GM15510 (cell line): ENCODE data around the gene CCDC61.

Experiments used
- POLR2A ChIP-seq: IDR thresholded peaks from 3 replicates; pipeline ENCODE4 v1.6.1; 2011; ENCODE audit warnings: borderline replicate concordance; ENCODE audit not compliant: insufficient read length; ENCODE audit errors: extremely low read depth

CCDC61 gene, protein sequence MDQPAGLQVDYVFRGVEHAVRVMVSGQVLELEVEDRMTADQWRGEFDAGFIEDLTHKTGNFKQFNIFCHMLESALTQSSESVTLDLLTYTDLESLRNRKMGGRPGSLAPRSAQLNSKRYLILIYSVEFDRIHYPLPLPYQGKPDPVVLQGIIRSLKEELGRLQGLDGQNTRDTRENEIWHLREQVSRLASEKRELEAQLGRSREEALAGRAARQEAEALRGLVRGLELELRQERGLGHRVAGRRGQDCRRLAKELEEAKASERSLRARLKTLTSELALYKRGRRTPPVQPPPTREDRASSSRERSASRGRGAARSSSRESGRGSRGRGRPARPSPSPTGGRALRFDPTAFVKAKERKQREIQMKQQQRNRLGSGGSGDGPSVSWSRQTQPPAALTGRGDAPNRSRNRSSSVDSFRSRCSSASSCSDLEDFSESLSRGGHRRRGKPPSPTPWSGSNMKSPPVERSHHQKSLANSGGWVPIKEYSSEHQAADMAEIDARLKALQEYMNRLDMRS

DNA sequence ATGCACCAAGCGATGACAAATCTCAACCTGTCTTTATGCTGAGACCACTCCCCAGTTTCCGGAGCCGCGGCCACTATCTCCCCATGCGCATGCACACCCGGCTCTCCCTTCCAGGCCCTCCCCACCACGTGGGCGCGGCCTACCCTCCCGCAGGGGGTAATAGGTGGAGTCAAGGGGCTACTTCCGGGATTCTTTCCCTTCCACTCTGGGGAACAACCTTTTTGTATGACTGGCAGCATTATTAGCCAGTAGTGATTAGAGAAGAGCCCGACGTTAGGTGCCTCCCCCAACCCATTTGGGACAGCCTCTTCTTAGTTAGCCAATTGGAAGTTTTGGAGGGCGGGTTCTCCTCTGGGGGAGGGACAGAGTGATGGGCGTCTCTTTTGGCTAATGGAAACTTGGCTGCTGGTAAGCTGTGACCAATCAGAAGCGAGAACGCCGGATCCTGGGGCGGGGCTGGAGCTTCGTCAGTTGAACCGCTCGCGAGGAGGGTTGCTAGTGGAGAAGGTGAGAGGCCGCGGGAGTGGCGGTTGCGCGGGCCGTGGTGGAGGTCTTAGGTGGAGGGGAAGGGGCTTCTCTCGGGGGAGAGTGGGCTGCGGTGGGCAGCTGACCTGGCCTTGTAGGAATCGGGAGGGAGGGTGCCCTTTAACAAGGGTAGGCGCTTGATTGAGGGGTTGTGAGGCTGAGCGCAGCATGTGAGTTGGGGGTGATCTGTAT lies at the start of gene CCDC61:
TSS of gene CCDC61 (plus strand) at position 470 of the 717 bp plus-strand sequence. CDS start 7,552 bp downstream, outside the sequence.
- peak; percentile 69 for TF ChIP-seq POLR2A

DNA sequence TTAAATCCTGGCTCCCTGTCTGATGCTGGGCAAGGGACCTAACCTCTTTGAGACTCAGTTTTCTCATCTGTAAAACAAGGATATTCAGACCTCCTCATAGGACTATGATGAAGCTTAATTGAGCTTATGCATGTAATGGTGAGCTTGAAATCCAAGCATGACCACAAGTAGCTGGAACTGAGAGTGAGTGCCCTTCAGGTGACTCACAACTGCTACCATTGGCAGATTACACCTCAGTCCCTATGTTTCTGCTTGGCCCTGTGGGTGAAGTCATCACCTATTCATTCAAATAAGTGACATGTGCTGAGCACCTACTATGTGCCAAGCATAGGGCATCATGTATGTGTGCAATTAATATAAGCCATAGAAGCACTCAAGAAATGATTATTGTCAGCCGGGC lies 47.3 kb upstream of the CCDC61 start:
- no peak for TF ChIP-seq POLR2A

DNA sequence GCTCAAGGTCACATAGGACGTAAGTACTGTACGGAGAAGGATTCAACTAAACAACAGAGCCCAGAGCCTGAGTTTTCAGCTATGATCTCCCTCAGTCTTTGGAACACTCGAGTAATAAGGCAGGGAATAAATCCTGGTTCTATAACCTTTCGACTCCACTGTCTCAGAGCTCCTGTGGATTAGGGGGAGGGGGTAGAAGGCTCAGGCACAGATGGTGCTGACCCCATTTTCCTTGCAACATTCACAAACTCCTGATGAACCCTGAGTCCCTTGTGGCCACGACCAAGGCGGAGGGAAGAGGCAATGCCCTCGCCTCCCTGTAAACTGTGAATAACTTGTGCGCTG lies 43.0 kb upstream of the CCDC61 start:
- TF ChIP-seq POLR2A, result no peak

DNA sequence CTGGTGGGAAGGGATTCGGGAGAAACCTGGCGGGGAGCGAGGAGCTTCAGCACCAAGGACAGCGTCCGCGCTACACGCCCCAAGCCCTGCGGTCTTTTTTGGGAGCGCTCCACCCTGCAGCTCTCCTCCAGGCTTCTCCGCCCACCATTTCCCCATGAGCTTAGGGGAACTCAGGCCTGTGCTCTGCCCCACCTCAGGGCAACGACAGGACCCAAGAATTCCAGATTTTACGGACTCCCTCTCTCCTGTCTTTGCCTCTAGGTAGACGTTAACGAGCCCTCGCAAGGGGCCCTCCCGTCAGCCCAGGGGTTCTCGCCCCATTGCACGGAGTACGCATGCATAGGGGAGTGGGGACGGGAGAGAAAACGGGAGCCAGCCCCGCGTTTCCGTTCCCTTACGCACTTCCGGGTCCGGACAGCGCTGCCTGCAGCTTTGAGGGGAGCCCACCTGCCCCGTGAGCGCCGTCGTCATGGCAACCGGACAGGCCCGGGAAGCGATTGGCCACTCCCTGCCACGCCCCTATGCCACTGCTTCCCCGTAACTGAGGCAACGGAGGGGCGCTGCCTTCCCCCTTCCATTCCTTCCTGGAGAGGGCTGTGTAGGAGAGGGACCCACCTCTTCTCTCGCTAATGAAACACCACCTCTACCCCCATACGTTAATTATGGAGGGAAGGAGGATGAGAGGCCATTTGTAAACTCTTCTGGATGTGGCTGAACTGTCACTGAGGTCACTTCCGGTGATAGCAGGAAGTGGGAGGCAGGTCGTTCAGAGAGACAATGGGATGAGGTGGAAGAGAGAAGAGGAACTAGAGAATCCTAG lies 42.4 kb upstream of the CCDC61 start:
- no peak for TF ChIP-seq POLR2A

DNA sequence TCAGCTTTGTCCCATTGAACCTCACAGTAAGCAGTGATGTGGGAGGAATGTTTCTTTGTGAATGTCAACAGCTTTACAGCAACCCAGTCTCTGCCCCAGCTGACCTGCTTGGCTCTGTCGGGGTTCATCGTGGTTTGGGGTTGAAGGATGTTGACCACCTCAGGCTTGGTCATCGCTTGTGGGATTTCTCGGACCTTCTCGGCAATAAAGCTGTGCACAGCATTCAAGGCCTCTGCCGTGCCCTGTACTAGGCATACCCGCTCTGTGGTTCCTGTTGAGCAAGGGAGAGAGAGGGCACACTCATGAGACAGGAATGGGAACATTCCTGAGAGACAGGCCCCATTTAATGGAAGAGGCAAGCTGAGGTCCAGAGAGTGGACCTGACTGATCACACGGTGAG lies 41.6 kb upstream of the CCDC61 start:
- TF ChIP-seq POLR2A, result no peak

DNA sequence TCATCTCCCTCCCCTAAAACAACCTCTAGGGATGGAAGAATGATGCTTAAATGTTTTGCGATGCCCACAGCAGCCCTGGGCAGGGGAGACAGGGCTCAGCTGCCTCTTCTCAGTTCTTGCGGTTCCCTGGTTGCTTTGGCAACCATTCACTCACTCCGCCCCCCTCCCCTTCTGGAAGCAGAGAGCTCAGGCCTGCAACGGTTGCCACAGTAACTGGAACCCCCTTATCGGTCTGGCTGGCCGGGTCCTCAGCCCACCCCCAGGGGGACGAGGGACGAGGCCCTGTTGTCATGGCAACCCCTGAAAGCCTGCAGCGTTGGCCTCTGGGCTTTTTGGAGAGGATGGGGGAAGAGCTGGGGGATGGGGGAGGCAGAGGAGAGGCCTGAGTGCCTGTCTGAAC lies 41.1 kb upstream of the CCDC61 start:
- no peak for TF ChIP-seq POLR2A

DNA sequence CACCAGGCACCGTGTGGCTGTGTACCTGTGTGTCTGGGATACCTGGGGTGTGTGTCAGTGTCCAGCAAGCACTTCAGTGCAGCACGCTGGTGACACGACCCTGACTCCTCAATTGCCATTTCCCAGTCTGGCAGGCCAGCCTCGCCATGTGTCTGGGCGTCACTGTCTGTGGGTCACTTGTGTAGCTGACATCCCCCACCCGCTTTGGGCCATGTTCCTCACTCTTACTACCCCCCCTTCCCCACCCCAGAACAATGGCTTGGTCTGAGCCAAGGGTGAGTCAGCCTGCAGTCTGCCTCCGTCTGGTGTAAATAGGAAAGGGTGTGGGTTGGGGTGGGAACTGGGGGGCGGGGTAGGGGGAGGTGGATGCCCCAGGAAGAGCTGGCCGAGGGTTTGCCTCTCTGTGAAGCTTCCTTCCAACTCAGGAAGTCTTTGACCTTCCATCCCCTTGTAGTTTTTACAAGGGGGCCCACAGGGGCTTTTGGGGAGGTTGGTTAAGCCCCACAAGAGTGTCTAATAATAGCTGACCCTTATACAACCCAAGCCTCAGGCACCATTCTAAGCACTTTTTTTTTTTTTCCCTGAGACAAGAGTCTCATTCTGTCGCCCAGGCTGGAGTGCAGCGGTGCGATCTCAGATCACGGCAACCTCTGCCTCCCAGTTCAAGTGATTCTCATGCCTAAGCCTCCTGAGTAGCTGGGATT lies 39.2 kb upstream of the CCDC61 start:
- no peak for TF ChIP-seq POLR2A

DNA sequence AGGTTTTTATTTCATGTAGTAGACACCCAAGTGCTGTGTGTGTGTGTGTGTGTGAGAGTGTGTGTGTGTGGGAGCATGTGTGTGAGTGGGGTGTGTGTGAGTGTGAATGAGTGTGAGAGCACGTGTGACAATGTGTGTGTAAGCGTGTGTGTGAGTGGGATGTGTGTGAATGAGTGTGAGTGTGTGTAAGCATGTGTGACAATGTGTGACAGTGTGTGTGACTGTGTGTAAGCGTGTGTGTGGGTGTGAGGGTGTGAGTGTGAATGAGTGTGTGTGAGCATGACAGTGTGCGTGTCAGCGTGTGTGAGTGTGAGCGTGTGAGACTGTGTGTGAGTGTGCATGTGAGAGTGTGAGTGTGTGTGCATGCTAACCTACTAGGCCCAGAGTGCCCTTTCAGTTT lies 36.9 kb upstream of the CCDC61 start:
- no peak for TF ChIP-seq POLR2A

DNA sequence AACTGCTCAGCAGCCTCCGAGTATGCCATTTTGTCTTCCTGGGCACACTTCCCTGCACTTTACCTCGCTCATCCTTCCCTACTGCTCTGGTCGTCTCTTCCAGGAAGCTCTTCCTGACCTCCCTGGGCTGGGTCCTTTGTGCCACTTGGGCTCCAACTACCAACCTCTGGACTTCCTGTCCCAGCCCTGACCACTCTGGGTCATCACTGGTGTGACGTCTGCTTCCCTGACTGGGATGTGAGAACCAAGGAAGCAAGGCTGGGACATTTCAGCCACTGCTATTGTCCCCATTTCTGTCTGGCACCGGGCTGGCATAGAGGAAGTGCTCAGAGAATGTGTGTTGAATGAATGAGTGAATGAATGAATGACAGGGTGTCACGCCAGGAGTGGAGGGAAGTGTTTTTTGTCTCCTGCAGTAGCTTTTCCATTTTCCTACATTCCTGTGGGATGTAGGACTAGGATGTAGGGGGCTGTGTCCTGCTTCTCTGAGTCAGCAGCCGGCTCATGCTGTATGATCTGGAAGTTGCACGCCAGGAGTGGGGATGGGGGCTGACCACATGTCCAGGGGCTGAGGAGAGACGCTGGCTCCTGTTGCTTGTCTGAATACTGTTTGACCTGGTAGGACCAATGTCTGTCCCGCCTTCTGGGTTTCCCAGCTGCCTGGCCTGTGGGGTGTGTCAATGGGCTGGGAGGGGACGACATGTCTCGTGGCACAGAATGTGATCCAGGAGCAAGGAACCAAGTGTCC lies 36.3 kb upstream of the CCDC61 start:
- TF ChIP-seq POLR2A, result no peak

DNA sequence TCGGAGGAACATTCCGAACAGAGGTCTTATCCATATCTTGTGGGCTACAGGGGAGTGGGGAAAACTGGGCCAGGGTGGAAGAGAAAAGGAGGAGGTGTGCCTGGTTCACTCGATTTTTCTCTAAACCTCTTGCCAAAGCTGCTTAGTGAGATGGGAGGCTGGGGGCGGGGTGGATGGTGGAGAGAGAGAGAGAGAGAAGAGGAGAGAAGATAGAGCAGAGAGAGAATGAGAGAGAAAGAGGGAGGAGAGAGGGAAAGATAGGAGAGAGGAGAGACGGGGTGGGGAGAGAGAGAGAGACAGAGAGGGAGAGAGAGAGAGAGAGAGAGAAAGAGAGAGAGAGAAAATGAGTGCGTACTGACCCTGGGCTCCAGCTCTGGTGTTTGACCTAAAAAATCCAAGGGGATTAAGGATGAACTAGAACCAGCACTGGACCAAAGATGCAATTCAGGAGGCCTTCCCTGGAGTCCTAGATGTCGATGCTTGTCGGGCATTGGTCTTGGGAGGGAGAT lies 35.7 kb upstream of the CCDC61 start:
- no peak for TF ChIP-seq POLR2A

DNA sequence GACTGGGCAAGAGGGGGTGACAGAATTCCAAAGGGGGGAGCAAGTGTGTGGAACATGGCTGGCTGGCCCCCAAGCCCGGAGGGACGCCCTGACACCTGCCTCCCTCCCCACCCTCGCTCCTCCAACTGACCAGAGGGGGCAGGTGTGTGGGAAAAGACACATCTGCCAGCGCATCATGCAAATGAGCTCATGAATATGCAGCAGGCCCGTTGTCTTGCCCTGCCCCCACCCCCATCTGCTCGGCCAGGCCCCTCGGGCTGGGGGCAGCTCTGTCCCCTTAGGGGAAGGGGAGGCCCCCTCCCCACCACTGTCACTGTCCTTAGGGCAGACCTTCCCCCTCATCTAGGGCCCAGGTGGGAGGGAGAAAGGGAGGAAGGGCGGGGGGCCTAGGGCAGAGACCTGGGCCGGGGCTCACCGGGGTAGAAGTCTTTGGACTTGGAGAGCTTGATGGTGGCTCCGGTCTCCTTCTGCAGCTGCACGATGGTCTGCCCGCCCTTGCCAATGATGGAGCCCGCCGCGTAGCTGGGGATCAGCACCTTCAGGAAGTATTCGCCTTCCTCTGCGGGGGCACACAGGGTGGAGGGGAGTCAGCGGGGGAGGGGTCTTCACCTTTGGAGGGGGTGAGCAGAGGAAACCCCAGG lies 34.6 kb upstream of the CCDC61 start:
- TF ChIP-seq POLR2A, result no peak

DNA sequence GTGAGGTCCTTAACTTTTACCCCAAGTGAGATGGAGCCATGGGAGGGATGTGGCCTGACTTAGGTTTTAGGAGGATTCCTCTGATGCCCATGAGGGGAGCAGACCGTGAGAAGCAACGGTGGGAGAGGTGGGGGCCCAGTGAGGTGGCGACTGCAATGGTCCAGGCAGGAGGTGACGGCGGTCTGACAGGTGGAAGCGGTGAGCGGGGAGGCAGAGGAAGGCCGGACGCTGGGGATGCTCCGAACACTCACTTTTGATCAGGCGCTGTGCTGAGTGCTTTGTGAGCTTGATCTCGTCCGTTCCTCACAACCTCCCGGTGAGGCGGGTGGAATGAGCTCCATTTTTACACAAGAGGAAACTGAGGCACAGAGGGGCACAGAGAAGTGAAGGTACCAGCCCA lies 33.2 kb upstream of the CCDC61 start:
- no peak for TF ChIP-seq POLR2A

DNA sequence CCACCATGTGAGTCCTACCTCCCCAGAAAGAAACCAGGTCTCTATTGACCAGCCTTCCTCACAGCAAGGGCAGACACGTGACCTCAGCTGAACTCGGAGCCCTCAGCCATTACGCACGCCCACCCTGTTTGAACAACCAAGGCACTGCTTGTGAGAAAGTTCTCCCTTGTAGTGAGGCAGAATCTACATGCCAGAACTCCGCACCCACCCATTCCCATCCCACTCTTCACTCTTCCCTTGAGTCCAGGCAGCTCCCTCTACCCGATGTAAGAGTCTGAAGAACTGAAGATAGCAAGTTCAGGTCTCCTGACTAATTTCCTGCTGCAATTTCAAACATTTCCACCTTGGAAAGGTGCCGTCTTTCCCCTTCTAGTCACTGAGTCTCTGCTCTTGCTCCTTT lies 28.0 kb upstream of the CCDC61 start:
- TF ChIP-seq POLR2A, result no peak
